GM19438 (cell line): ENCODE results near the gene CCDC197.
A peak's percentile ranks its signal among the peaks of the same experiment; 100 is the strongest.

ENCODE experiments used
- ATAC-seq: cut with Tn5 transposase; IDR thresholded peaks from one replicate; pipeline ENCODE4 v1.9.1; 2021; ENCODE audit warnings: low read depth; ENCODE audit not compliant: unreplicated experiment

CCDC197 gene

GRCh38 chr14:93997916-93998870 lies 1.1 kb downstream of the CCDC197 start:
- ATAC-seq, result no peak

- no peak for ATAC-seq
Measured at GRCh38 chr14:93998871-93999403, 1.8 kb downstream of the CCDC197 start.

- ATAC-seq, result no peak
Measured at GRCh38 chr14:93999573-93999972, 2.5 kb downstream of the CCDC197 start.

GRCh38 chr14:94000267-94000666 lies 3.2 kb downstream of the CCDC197 start:
- ATAC-seq, result no peak

GRCh38 chr14:94001016-94001415 lies 3.9 kb downstream of the CCDC197 start:
- no peak for ATAC-seq

- peak; percentile 69 for ATAC-seq
Measured at GRCh38 chr14:94001501-94002396, 4.6 kb downstream of the CCDC197 start.

GRCh38 chr14:94003397-94003796 lies 6.3 kb downstream of the CCDC197 start:
- no peak for ATAC-seq

GRCh38 chr14:94004015-94004414 lies 6.9 kb downstream of the CCDC197 start:
- ATAC-seq, result no peak

- no peak for ATAC-seq
Measured at GRCh38 chr14:94005324-94006073, 8.4 kb downstream of the CCDC197 start.

GRCh38 chr14:94008234-94008633 lies 11.1 kb downstream of the CCDC197 start:
- no peak for ATAC-seq

GRCh38 chr14:94009767-94010166 lies 12.7 kb downstream of the CCDC197 start:
- no peak for ATAC-seq

GRCh38 chr14:94010625-94011024 lies 13.5 kb downstream of the CCDC197 start:
- ATAC-seq, result no peak

GRCh38 chr14:94011795-94012194 lies 14.7 kb downstream of the CCDC197 start:
- no peak for ATAC-seq

- no peak for ATAC-seq
Measured at GRCh38 chr14:94014382-94014781, 17.3 kb downstream of the CCDC197 start.

- ATAC-seq, result no peak
Measured at GRCh38 chr14:94015223-94015622, 18.1 kb downstream of the CCDC197 start.

- no peak for ATAC-seq
Measured at GRCh38 chr14:94016446-94016976, 19.4 kb downstream of the CCDC197 start.

GRCh38 chr14:94018308-94018707 lies 21.2 kb downstream of the CCDC197 start:
- ATAC-seq, result no peak

- no peak for ATAC-seq
Measured at GRCh38 chr14:94019329-94019728, 22.2 kb downstream of the CCDC197 start.

- no peak for ATAC-seq
Measured at GRCh38 chr14:94020267-94020666, 23.2 kb downstream of the CCDC197 start.

- ATAC-seq, result no peak
Measured at GRCh38 chr14:94021001-94021400, 23.9 kb downstream of the CCDC197 start.
